PC-9 (cell line): ENCODE data around the gene RAPGEF6. TPM values are rescaled to one million over a fixed set of nuclear protein-coding genes. Genes with fewer than 3 reads are reported as not detected.

Experiments
- BruUV-seq: library from RNA; stranded (reverse); fragments of 400-500 nt; replicated peaks from 2 replicates; lab custom pipeline; 2021; lab: Mats Ljungman, UMichigan
- CTCF ChIA-PET: fragments of 300-600 bp; sonication (Branson Sonifier 250); formaldehyde crosslinking; loops from one replicate; lab custom pipeline; 2022; ENCODE audit warnings: antibody characterized with exemption; lab: Charles Lee
- POLR2A ChIA-PET: fragments of 300-600 bp; sonication (Branson Sonifier 250); formaldehyde crosslinking; loops from one replicate; lab custom pipeline; 2022; ENCODE audit warnings: antibody characterized with exemption; ENCODE audit not compliant: unreplicated experiment; lab: Charles Lee
- DNase-seq, 2 experiments: peaks; one replicate each; pipeline versions ENCODE4 v3.0.0 to v3.0.0-alpha.2; 2015 to 2022; ENCODE audit warnings: mixed read lengths in 1 of 2
- H2AFZ ChIP-seq: fragments of 200-600 bp; sonication (generic); 2 replicates; pipeline ENCODE4 v1.8.1; 2017; ENCODE audit warnings: antibody characterized with exemption
- H3F3A ChIP-seq: fragments of 200-600 bp; sonication (generic); 2 replicates; pipeline ENCODE4 v1.8.1; 2017; ENCODE audit warnings: antibody characterized with exemption, mild to moderate bottlenecking, low read depth; ENCODE audit not compliant: insufficient read depth
- H3K27ac ChIP-seq: fragments of 200-600 bp; sonication (generic); 2 replicates; pipeline ENCODE4 v1.6.1; 2016; ENCODE audit warnings: mixed run types
- H3K27me3 ChIP-seq: fragments of 200-600 bp; sonication (generic); 2 replicates; pipeline ENCODE4 v1.6.1; 2016; ENCODE audit warnings: low read depth, mixed run types; ENCODE audit not compliant: insufficient read depth
- H3K36me3 ChIP-seq: fragments of 200-600 bp; sonication (generic); 2 replicates; pipeline ENCODE4 v1.6.1; 2016; ENCODE audit warnings: low read depth, mixed run types
- H3K4me1 ChIP-seq: fragments of 200-600 bp; sonication (generic); replicated peaks from 2 replicates; pipeline ENCODE4 v1.6.1; 2016; ENCODE audit warnings: mixed run types; ENCODE audit not compliant: insufficient read depth
- H3K4me2 ChIP-seq: fragments of 200-600 bp; sonication (generic); 2 replicates; pipeline ENCODE4 v1.6.1; 2017; ENCODE audit warnings: mixed run types
- H3K4me3 ChIP-seq: fragments of 200-600 bp; sonication (generic); 2 replicates; pipeline ENCODE4 v1.6.1; 2016; ENCODE audit warnings: mixed run types
- H3K79me2 ChIP-seq: fragments of 200-600 bp; sonication (generic); 2 replicates; pipeline ENCODE4 v1.6.1; 2017; ENCODE audit warnings: low read depth, mixed run types
- H3K9me2 ChIP-seq: fragments of 200-600 bp; sonication (generic); 2 replicates; pipeline ENCODE4 v1.8.1; 2017; ENCODE audit warnings: mild to moderate bottlenecking; ENCODE audit not compliant: insufficient read depth
- H3K9me3 ChIP-seq: fragments of 200-600 bp; sonication (generic); 2 replicates; pipeline ENCODE4 v1.8.1; 2016; ENCODE audit warnings: low read depth; ENCODE audit not compliant: insufficient read depth
- H4K20me1 ChIP-seq: fragments of 200-600 bp; sonication (generic); 2 replicates; pipeline ENCODE4 v1.8.1; 2017; ENCODE audit not compliant: insufficient read depth
- CTCF ChIP-seq: fragments of 200-600 bp; sonication (generic); conservative IDR thresholded peaks from 2 replicates; pipeline ENCODE4 v1.6.1; 2017; ENCODE audit warnings: mixed run types, antibody characterized with exemption, mild to moderate bottlenecking, moderate library complexity
- EZH2 ChIP-seq: fragments of 200-600 bp; sonication (generic); IDR thresholded peaks from 2 replicates; pipeline ENCODE4 v1.8.0; 2017; ENCODE audit warnings: antibody characterized with exemption, low read depth
- intact Hi-C: fragments of 100-400 bp; cut with micrococcal nuclease; formaldehyde crosslinking; loops from one replicate; pipeline ENCODE4 v1.10.0; 2022; ENCODE audit not compliant: unreplicated experiment
- total RNA-seq: library from RNA; stranded (reverse); gene quantifications from 2 replicates; pipeline ENCODE4 v1.2.3, GENCODE V29; 2021

Gene RAPGEF6
- total RNA-seq, 1 experiment from 2014 or later: 17.1 TPM

GRCh38 chr5:131459216-131459615 is 175.8 kb downstream of the RAPGEF6 start:
- BruUV-seq: no TSS peak
- DNase-seq: no peak
- Histone ChIP-seq H3K27me3 (no peaks in the 10 kb centered on the region), H3K27ac (no peak overlapping the region), H4K20me1 (no peaks in the 10 kb centered on the region; the same call in 1 of the 2 replicates), H3K4me1 (no peaks in the 10 kb centered on the region), H3K9me3 (no peaks in the 10 kb centered on the region), H3K9me2 (no peaks in the 10 kb centered on the region), H3K4me3 (no peak overlapping the region), H3K4me2 (no peak overlapping the region), H3F3A (no peaks in the 10 kb centered on the region), H2AFZ (no peak overlapping the region), H3K79me2 (no peaks in the 10 kb centered on the region), H3K36me3 (peaks cover 17% of the 10 kb centered on the region)
- ChIA-PET CTCF (no interaction called here), POLR2A (no interaction called here)
- intact Hi-C loops: no loop called here
- TF ChIP-seq EZH2 (no peak), CTCF (no peak)

GRCh38 chr5:131457193-131457592 is 177.8 kb downstream of the RAPGEF6 start:
- ChIA-PET POLR2A (no interaction called here), CTCF (no interaction called here)
- no peak for DNase-seq
- Histone ChIP-seq H3K36me3 (peaks cover 10% of the 10 kb centered on the region; the same call in 1 of the 2 replicates), H3F3A (no peaks in the 10 kb centered on the region), H2AFZ (no peak overlapping the region), H3K4me1 (no peaks in the 10 kb centered on the region), H3K4me3 (no peak overlapping the region), H3K27ac (no peak overlapping the region), H3K79me2 (no peaks in the 10 kb centered on the region), H3K27me3 (no peaks in the 10 kb centered on the region), H3K9me2 (no peaks in the 10 kb centered on the region), H3K9me3 (no peaks in the 10 kb centered on the region), H4K20me1 (no peaks in the 10 kb centered on the region; the same call in 1 of the 2 replicates), H3K4me2 (no peak overlapping the region)
- intact Hi-C loops: no loop called here
- no TSS peak for BruUV-seq
- TF ChIP-seq EZH2 (no peak), CTCF (no peak)

- intact Hi-C loops: no loop called here
- Histone ChIP-seq H3K9me2 (no peaks in the 10 kb centered on the region), H3K79me2 (no peaks in the 10 kb centered on the region), H3K4me1 (no peaks in the 10 kb centered on the region), H3K4me3 (no peak overlapping the region), H3K9me3 (no peaks in the 10 kb centered on the region), H3K27me3 (no peaks in the 10 kb centered on the region), H4K20me1 (no peaks in the 10 kb centered on the region; the same call in 1 of the 2 replicates), H2AFZ (no peak overlapping the region), H3K27ac (no peak overlapping the region), H3K36me3 (no peaks in the 10 kb centered on the region), H3F3A (no peaks in the 10 kb centered on the region), H3K4me2 (no peak overlapping the region)
- DNase-seq: no peak
- POLR2A ChIA-PET: interaction anchor here (0.6 kb wide), 1 partner anchor 605 kb away, joined by 5 read pairs; no protein-coding TSS in a partner anchor
- CTCF ChIA-PET: no interaction called here
- TSS peak; percentile 22 for BruUV-seq
- TF ChIP-seq CTCF (no peak), EZH2 (no peak)
These were observed 184.1 kb downstream of the RAPGEF6 start for GRCh38 chr5:131450941-131451340.
